DND-41 (cell line): Measurements from ENCODE around the gene GCH1.

ENCODE experiments used
- ATAC-seq: fragments of 200-7000 bp; cut with Tn5 transposase; 3 replicates; pipeline ENCODE4 v1.9.1; 2021; ENCODE audit warnings: low read depth; ENCODE audit not compliant: insufficient read depth
- DNase-seq: peaks from one replicate; pipeline ENCODE4 v3.0.0-alpha.2; 2020
- H2AFZ ChIP-seq: 2 replicates; pipeline ENCODE4 v1.6.0; 2012; ENCODE audit warnings: low read depth, low read length
- H3K27ac ChIP-seq: 2 replicates; pipeline ENCODE4 v1.5.1; 2012; ENCODE audit warnings: low read length, inconsistent platforms
- H3K27me3 ChIP-seq: fragments of 200-600 bp; sonication (generic); 2 replicates; pipeline ENCODE4 v1.6.0; 2012; ENCODE audit warnings: low read length, mild to moderate bottlenecking, inconsistent platforms; ENCODE audit not compliant: insufficient read depth, poor library complexity
- H3K36me3 ChIP-seq: 2 replicates; pipeline ENCODE4 v1.5.1; 2012; ENCODE audit warnings: low read length, inconsistent platforms; ENCODE audit not compliant: insufficient read depth
- H3K4me1 ChIP-seq: 2 replicates; pipeline ENCODE4 v1.5.1; 2012; ENCODE audit warnings: mild to moderate bottlenecking, low read length; ENCODE audit not compliant: insufficient read depth
- H3K4me2 ChIP-seq: 2 replicates; pipeline ENCODE4 v1.6.0; 2012; ENCODE audit warnings: mild to moderate bottlenecking, moderate library complexity, low read length, inconsistent platforms; ENCODE audit not compliant: insufficient read depth
- H3K4me3 ChIP-seq, 2 experiments: fragments of 200-600 bp in 1 of 2; shearing (Covaris generic) in 1 of 2; 2 replicates each; pipeline ENCODE4 v1.5.1; 2012 to 2016; ENCODE audit warnings: inconsistent platforms in 2 of 2, low read length in 2 of 2, mild to moderate bottlenecking in 2 of 2, low read depth in 1 of 2, moderate library complexity in 1 of 2
- H3K79me2 ChIP-seq: 2 replicates; pipeline ENCODE4 v1.6.0; 2012; ENCODE audit warnings: low read length, inconsistent platforms; ENCODE audit not compliant: insufficient read depth
- H3K9ac ChIP-seq: 2 replicates; pipeline ENCODE4 v1.6.0; 2012; ENCODE audit warnings: low read depth, mild to moderate bottlenecking, inconsistent platforms, low read length, moderate library complexity
- H3K9me3 ChIP-seq: 2 replicates; pipeline ENCODE4 v1.5.1; 2012; ENCODE audit warnings: low read length, moderate library complexity, mild to moderate bottlenecking, inconsistent platforms; ENCODE audit not compliant: insufficient read depth, severe bottlenecking
- H4K20me1 ChIP-seq: 2 replicates; pipeline ENCODE4 v1.6.0; 2012; ENCODE audit warnings: low read length; ENCODE audit not compliant: insufficient read depth
- CTCF ChIP-seq: IDR thresholded peaks from 2 replicates; pipeline ENCODE4 v1.5.1; 2012; ENCODE audit warnings: borderline replicate concordance, low read length, moderate library complexity, mild to moderate bottlenecking; ENCODE audit not compliant: poor library complexity, severe bottlenecking; ENCODE audit errors: extremely low read depth
- EZH2 ChIP-seq: IDR thresholded peaks from 3 replicates; pipeline ENCODE4 v1.6.1; 2012; ENCODE audit warnings: borderline replicate concordance, low read depth, mild to moderate bottlenecking, moderate library complexity, low read length, inconsistent platforms; ENCODE audit not compliant: severe bottlenecking

GCH1 gene

GRCh38 chr14:54836231-54836630 is 66.4 kb downstream of the GCH1 start:
- H2AFZ ChIP-seq = no peak overlapping the region
- TF ChIP-seq CTCF = no peak
- TF ChIP-seq EZH2 = no peak
- ATAC-seq (no peak), DNase-seq (no peak)
- no peak overlapping the region for H3K9ac ChIP-seq
- peaks cover 5% of the 10 kb centered on the region; the same call in 1 of the 2 replicates for H3K36me3 ChIP-seq
- H3K27me3 ChIP-seq = no peaks in the 10 kb centered on the region
- no peaks in the 10 kb centered on the region for H3K4me1 ChIP-seq
- H3K27ac ChIP-seq = no peak overlapping the region
- H3K4me2 ChIP-seq = no peak overlapping the region
- no peak overlapping the region for H3K4me3 ChIP-seq
- H3K9me3 ChIP-seq = no peaks in the 10 kb centered on the region
- H4K20me1 ChIP-seq = no peaks in the 10 kb centered on the region
- H3K79me2 ChIP-seq = no peaks in the 10 kb centered on the region

GRCh38 chr14:54834727-54835126 is 67.9 kb downstream of the GCH1 start:
- Histone ChIP-seq H3K9ac (no peak overlapping the region), H3K9me3 (no peaks in the 10 kb centered on the region), H3K36me3 (no peaks in the 10 kb centered on the region), H3K27me3 (no peaks in the 10 kb centered on the region), H3K4me3 (no peak overlapping the region), H3K27ac (no peak overlapping the region), H4K20me1 (no peaks in the 10 kb centered on the region), H3K4me2 (no peak overlapping the region), H3K4me1 (no peaks in the 10 kb centered on the region), H2AFZ (no peak overlapping the region), H3K79me2 (no peaks in the 10 kb centered on the region)
- no peak for TF ChIP-seq CTCF
- TF ChIP-seq EZH2 = no peak
- DNase-seq (no peak), ATAC-seq (no peak)

GRCh38 chr14:54834081-54834480 is 68.5 kb downstream of the GCH1 start:
- ATAC-seq (no peak), DNase-seq (no peak)
- Histone ChIP-seq H2AFZ (no peak overlapping the region), H3K36me3 (no peaks in the 10 kb centered on the region), H3K79me2 (no peaks in the 10 kb centered on the region), H3K27ac (no peak overlapping the region), H3K4me2 (no peak overlapping the region), H3K9me3 (no peaks in the 10 kb centered on the region), H3K4me3 (no peak overlapping the region), H3K9ac (no peak overlapping the region), H3K27me3 (no peaks in the 10 kb centered on the region), H4K20me1 (no peaks in the 10 kb centered on the region), H3K4me1 (no peaks in the 10 kb centered on the region)
- TF ChIP-seq CTCF (no peak), EZH2 (no peak)

- Histone ChIP-seq H3K9me3 (no peaks in the 10 kb centered on the region), H2AFZ (no peak overlapping the region), H3K27me3 (no peaks in the 10 kb centered on the region), H3K9ac (no peak overlapping the region), H3K4me3 (no peak overlapping the region), H3K4me2 (no peak overlapping the region), H3K79me2 (no peaks in the 10 kb centered on the region), H4K20me1 (no peaks in the 10 kb centered on the region), H3K27ac (no peak overlapping the region), H3K4me1 (no peaks in the 10 kb centered on the region), H3K36me3 (no peaks in the 10 kb centered on the region)
- DNase-seq (no peak), ATAC-seq (no peak)
- TF ChIP-seq CTCF (no peak), EZH2 (no peak)
Observed at GRCh38 chr14:54830650-54831049, 72.0 kb downstream of the GCH1 start.
